HepG2 (cell line): ENCODE data around the gene STARD13. TPM values are rescaled to one million over a fixed set of nuclear protein-coding genes. Genes with fewer than 3 reads are reported as not detected.

Experiments
- ATAC-seq: fragments of 200-7000 bp; cut with Tn5 transposase; 3 replicates; pipeline ENCODE4 v1.9.1; 2020; ENCODE audit warnings: mild to moderate bottlenecking, moderate library complexity
- BruUV-seq: library from RNA; stranded (reverse); fragments of 400-500 nt; replicated peaks from 2 replicates; lab custom pipeline; 2021; lab: Mats Ljungman, UMichigan
- CTCF ChIA-PET: fragments of 300-600 bp; formaldehyde crosslinking; extraction: SDS; loops from one replicate; lab custom pipeline; 2021; ENCODE audit warnings: low total read pairs, inconsistent platforms, low intra/inter-chr PET ratio; lab: Yijun Ruan, JAX
- POLR2A ChIA-PET: fragments of 350-600 bp; sonication (Branson Sonifier 250); formaldehyde crosslinking; loops from one replicate; lab custom pipeline; 2020; ENCODE audit warnings: antibody characterized with exemption, inconsistent platforms; lab: Yijun Ruan, JAX
- DNase-seq: peaks from one replicate; pipeline ENCODE4 v3.0.0-alpha.2; 2015; ENCODE audit warnings: low spot score
- FAIRE-seq: peaks from 3 replicates; lab custom pipeline; 2011; peaks lifted over from hg19 to GRCh38; lab: Jason Lieb, UNC
- H2AFZ ChIP-seq: one replicate; pipeline ENCODE4 v1.6.1; 2011; ENCODE audit warnings: low read length, inconsistent platforms
- H3K27ac ChIP-seq: fragments of 300-600 bp; 3 replicates; pipeline ENCODE4 v1.8.0; 2011; ENCODE audit warnings: mixed run types, mild to moderate bottlenecking, mixed read lengths, low read length, inconsistent platforms; ENCODE audit not compliant: insufficient read depth; ENCODE audit errors: extremely low read length
- H3K27me3 ChIP-seq, 2 experiments: fragments of 200-600 bp in 1 of 2; 2 replicates in 1 of 2; 3 replicates in 1 of 2; pipeline versions ENCODE4 v1.6.0 to v1.8.0; 2011; ENCODE audit warnings: low read length in 2 of 2, mild to moderate bottlenecking in 2 of 2, moderate library complexity in 2 of 2, inconsistent platforms in 1 of 2; ENCODE audit not compliant: insufficient read depth in 2 of 2, control insufficient read depth in 1 of 2
- H3K36me3 ChIP-seq, 2 experiments: fragments of 200-600 bp in 1 of 2; replicated peaks in 1 of 2; 2 replicates in 1 of 2; 3 replicates in 1 of 2; pipeline versions ENCODE4 v1.5.1 to v1.8.0; 2011; ENCODE audit warnings: low read length in 2 of 2, inconsistent platforms in 1 of 2; ENCODE audit not compliant: insufficient read depth in 2 of 2, control insufficient read depth in 1 of 2
- H3K4me1 ChIP-seq: 2 replicates; pipeline ENCODE4 v1.5.1; 2012; ENCODE audit warnings: low read length, inconsistent platforms; ENCODE audit not compliant: insufficient read depth
- H3K4me2 ChIP-seq: 2 replicates; pipeline ENCODE4 v1.6.0; 2011; ENCODE audit warnings: low read depth, low read length, inconsistent platforms
- H3K4me3 ChIP-seq, 3 experiments: fragments of 200-600 bp in 1 of 3; sonication (generic), shearing (Covaris generic) in 1 of 3; replicated peaks in 1 of 3; 2 replicates each; pipeline ENCODE4 v1.5.1; 2011 to 2016; ENCODE audit warnings: low read length in 3 of 3, inconsistent platforms in 2 of 3, low read depth in 2 of 3, mild to moderate bottlenecking in 2 of 3, control low read depth in 1 of 3, mixed read lengths in 1 of 3; ENCODE audit not compliant: insufficient read depth in 1 of 3
- H3K79me2 ChIP-seq: one replicate; pipeline ENCODE4 v1.6.1; 2011; ENCODE audit warnings: low read length, inconsistent platforms; ENCODE audit not compliant: insufficient read depth
- H3K9ac ChIP-seq: 2 replicates; pipeline ENCODE4 v1.6.0; 2011; ENCODE audit warnings: mild to moderate bottlenecking, low read depth, low read length, inconsistent platforms; ENCODE audit not compliant: insufficient read depth
- H3K9me3 ChIP-seq: 2 replicates; pipeline ENCODE4 v1.5.1; 2012; ENCODE audit warnings: mild to moderate bottlenecking, low read length
- H4K20me1 ChIP-seq: 2 replicates; pipeline ENCODE4 v1.6.0; 2011; ENCODE audit warnings: inconsistent platforms, mild to moderate bottlenecking, low read length, moderate library complexity; ENCODE audit not compliant: insufficient read depth
- DNMT3B ChIP-seq: conservative IDR thresholded peaks from 2 replicates; pipeline ENCODE4 v1.6.1; 2016; ENCODE audit warnings: missing biosample characterization, control low read depth
- ISL2 ChIP-seq: sonication (generic); formaldehyde crosslinking; IDR thresholded peaks from 2 replicates; pipeline ENCODE4 v1.5.0; 2020; ENCODE audit warnings: missing genetic modification reagents
- JDP2 ChIP-seq: sonication (generic); formaldehyde crosslinking; IDR thresholded peaks from 2 replicates; pipeline ENCODE4 v1.8.1; 2022; ENCODE audit warnings: missing genetic modification reagents, borderline replicate concordance
- MAFF ChIP-seq: IDR thresholded peaks from 2 replicates; pipeline ENCODE4 v1.6.1; 2011; ENCODE audit warnings: low read depth, low read length, improper control_type of control experiment
- MYC ChIP-seq: sonication (generic); formaldehyde crosslinking; IDR thresholded peaks from 2 replicates; pipeline ENCODE4 v1.9.0; 2021; ENCODE audit warnings: missing genetic modification reagents, borderline replicate concordance
- REL ChIP-seq: sonication (generic); formaldehyde crosslinking; conservative IDR thresholded peaks from 2 replicates; pipeline ENCODE4 v1.8.0; 2022; ENCODE audit warnings: mild to moderate bottlenecking, missing genetic modification reagents, moderate library complexity
- REPIN1 ChIP-seq: sonication (generic); formaldehyde crosslinking; IDR thresholded peaks from 2 replicates; pipeline ENCODE4 v1.8.0; 2022; ENCODE audit warnings: missing genetic modification reagents, low read depth, mild to moderate bottlenecking, borderline replicate concordance
- SMC3 ChIP-seq: IDR thresholded peaks from 2 replicates; pipeline ENCODE4 v1.6.1; 2011; ENCODE audit warnings: low read length, improper control_type of control experiment
- SP5 ChIP-seq: IDR thresholded peaks from 2 replicates; pipeline ENCODE4 v1.6.1; 2016; ENCODE audit warnings: low read depth, borderline replicate concordance
- ZNF543 ChIP-seq: sonication (generic); formaldehyde crosslinking; IDR thresholded peaks from 2 replicates; pipeline ENCODE4 v1.4.0; 2020; ENCODE audit warnings: mild to moderate bottlenecking, missing genetic modification reagents
- ZSCAN29 ChIP-seq: sonication (generic); formaldehyde crosslinking; conservative IDR thresholded peaks from 2 replicates; pipeline ENCODE4 v1.4.0; 2020; ENCODE audit warnings: mild to moderate bottlenecking, missing genetic modification reagents
- WGBS: methylation state at CpG from one replicate; pipeline ENCODE4 v1.1.6; 2017; ENCODE audit warnings: low lambda C conversion rate; 5-methylcytosine and 5-hydroxymethylcytosine counted together
- in situ Hi-C: cut with HindIII; loops from 2 replicates; pipeline ENCODE4 v1.10.0; 2017; ENCODE audit warnings: low pct_unique_long_range_greater_than_20kb; ENCODE audit not compliant: extremely low pct_ligation_motif_present
- intact Hi-C: fragments of 100-400 bp; cut with micrococcal nuclease; formaldehyde crosslinking; loops from one replicate; pipeline ENCODE4 v1.10.0; 2022; ENCODE audit not compliant: unreplicated experiment
- polyA plus RNA-seq, 8 experiments: library from polyadenylated mRNA; depleted of rRNA in 3 of 8; stranded (reverse) in 7 of 8; unstranded in 1 of 8; fragments of >200 nt; fragmentation: Illumina TruSeq in 4 of 8; extraction: Trizol in 4 of 8; gene quantifications; 2 replicates each; pipeline versions ENCODE4 v1.2.1 to v1.2.3, GENCODE V29; 2011 to 2016; ENCODE audit warnings: low read depth in 4 of 8, missing spikeins in 1 of 8, mixed read lengths in 1 of 8; ENCODE audit not compliant: insufficient read depth in 1 of 8
- total RNA-seq, 5 experiments: library from RNA; depleted of rRNA; stranded (reverse); fragments of >200 nt; fragmentation: Illumina TruSeq; extraction: Trizol; gene quantifications; 2 replicates each; pipeline ENCODE4 v1.2.3, GENCODE V29; 2016; ENCODE audit warnings: low read depth in 1 of 5
- TF ChIP-seq, protein P1 (sequence below): sonication (generic); formaldehyde crosslinking; conservative IDR thresholded peaks from 2 replicates; pipeline ENCODE4 v1.8.0; 2022; ENCODE audit warnings: mild to moderate bottlenecking, moderate library complexity, missing genetic modification reagents
- TF ChIP-seq, protein P2 (sequence below): sonication (generic); formaldehyde crosslinking; IDR thresholded peaks from 2 replicates; pipeline ENCODE4 v1.4.0; 2020; ENCODE audit warnings: missing genetic modification reagents
- TF ChIP-seq, protein P3 (sequence below): sonication (generic); formaldehyde crosslinking; IDR thresholded peaks from 2 replicates; pipeline ENCODE4 v1.5.0; 2020; ENCODE audit warnings: missing genetic modification reagents, mild to moderate bottlenecking, borderline replicate concordance

The STARD13 gene
- total and polyA plus RNA-seq, 2 of the 13 experiments (the other 11 are each of a cell fraction or from before 2014, with no cell fraction given), result 12.8 to 14.3 TPM

DNA sequence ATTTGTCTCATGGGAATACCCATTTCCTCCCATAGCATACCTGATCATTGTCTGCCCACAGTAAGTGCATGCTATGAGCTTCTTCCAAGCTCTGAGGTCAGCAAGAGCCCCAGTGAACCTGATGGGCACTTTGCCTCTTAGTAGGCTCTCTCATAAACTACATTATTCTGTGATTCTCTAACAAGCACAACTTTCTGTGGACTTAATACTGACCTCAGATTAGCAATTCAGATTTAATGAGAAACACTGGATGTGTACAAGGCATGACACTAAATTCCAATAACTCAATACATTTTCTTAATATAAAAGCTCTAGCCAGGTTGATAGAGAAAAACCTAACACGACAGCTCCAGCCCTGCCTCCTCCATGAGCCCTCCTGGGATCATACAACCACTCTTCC is 23.3 kb upstream of the STARD13 start:
- CTCF ChIA-PET, result no interaction called here
- no TSS peak for BruUV-seq

DNA sequence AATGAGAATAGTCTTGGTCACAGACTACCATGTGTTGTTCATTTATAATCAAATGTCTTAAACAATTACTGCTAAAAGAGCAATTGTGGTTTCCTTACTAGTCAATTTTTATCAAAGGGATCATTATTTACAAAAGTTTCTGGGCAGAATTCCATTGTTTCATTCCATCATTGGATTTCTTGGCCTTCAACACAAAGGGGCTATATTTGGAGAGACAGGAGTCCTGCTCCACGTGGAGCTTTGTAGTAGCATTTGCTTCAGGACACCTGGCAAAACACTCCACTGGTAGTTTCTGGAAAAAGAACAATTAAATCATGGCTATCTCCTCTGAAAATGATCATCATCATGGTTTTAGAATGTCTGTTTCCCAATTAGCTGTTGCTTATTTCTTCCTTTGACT is 22.3 kb upstream of the STARD13 start:
- H3K36me3 ChIP-seq, result no peaks in the 10 kb centered on the region
- H3K4me1 ChIP-seq, result no peaks in the 10 kb centered on the region
- in situ Hi-C loops, result no loop called here
- H3K4me3 ChIP-seq, result no peak overlapping the region
- FAIRE-seq (no peak), ATAC-seq (no peak), DNase-seq (no peak)
- ChIA-PET POLR2A (no interaction called here), CTCF (no interaction called here)
- no peaks in the 10 kb centered on the region for H3K9me3 ChIP-seq
- no peaks in the 10 kb centered on the region for H3K27me3 ChIP-seq
- H4K20me1 ChIP-seq, result no peaks in the 10 kb centered on the region
- no peak overlapping the region for H3K27ac ChIP-seq
- no TSS peak for BruUV-seq
- no peak overlapping the region for H3K4me2 ChIP-seq
- H3K9ac ChIP-seq, result no peak overlapping the region
- WGBS, result 90% methylated on average over 1 of the region's 1 CpG
- intact Hi-C loops, result no loop called here
- no peaks in the 10 kb centered on the region for H3K79me2 ChIP-seq
- H2AFZ ChIP-seq, result no peak overlapping the region
- TF ChIP-seq, protein P1, sequence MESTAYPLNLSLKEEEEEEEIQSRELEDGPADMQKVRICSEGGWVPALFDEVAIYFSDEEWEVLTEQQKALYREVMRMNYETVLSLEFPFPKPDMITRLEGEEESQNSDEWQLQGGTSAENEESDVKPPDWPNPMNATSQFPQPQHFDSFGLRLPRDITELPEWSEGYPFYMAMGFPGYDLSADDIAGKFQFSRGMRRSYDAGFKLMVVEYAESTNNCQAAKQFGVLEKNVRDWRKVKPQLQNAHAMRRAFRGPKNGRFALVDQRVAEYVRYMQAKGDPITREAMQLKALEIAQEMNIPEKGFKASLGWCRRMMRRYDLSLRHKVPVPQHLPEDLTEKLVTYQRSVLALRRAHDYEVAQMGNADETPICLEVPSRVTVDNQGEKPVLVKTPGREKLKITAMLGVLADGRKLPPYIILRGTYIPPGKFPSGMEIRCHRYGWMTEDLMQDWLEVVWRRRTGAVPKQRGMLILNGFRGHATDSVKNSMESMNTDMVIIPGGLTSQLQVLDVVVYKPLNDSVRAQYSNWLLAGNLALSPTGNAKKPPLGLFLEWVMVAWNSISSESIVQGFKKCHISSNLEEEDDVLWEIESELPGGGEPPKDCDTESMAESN, result no peak
- TF ChIP-seq ZSCAN29 (CRISPR knock-in tag), result no peak
- no peak for TF ChIP-seq ISL2 (CRISPR knock-in tag)
- TF ChIP-seq, protein P2, sequence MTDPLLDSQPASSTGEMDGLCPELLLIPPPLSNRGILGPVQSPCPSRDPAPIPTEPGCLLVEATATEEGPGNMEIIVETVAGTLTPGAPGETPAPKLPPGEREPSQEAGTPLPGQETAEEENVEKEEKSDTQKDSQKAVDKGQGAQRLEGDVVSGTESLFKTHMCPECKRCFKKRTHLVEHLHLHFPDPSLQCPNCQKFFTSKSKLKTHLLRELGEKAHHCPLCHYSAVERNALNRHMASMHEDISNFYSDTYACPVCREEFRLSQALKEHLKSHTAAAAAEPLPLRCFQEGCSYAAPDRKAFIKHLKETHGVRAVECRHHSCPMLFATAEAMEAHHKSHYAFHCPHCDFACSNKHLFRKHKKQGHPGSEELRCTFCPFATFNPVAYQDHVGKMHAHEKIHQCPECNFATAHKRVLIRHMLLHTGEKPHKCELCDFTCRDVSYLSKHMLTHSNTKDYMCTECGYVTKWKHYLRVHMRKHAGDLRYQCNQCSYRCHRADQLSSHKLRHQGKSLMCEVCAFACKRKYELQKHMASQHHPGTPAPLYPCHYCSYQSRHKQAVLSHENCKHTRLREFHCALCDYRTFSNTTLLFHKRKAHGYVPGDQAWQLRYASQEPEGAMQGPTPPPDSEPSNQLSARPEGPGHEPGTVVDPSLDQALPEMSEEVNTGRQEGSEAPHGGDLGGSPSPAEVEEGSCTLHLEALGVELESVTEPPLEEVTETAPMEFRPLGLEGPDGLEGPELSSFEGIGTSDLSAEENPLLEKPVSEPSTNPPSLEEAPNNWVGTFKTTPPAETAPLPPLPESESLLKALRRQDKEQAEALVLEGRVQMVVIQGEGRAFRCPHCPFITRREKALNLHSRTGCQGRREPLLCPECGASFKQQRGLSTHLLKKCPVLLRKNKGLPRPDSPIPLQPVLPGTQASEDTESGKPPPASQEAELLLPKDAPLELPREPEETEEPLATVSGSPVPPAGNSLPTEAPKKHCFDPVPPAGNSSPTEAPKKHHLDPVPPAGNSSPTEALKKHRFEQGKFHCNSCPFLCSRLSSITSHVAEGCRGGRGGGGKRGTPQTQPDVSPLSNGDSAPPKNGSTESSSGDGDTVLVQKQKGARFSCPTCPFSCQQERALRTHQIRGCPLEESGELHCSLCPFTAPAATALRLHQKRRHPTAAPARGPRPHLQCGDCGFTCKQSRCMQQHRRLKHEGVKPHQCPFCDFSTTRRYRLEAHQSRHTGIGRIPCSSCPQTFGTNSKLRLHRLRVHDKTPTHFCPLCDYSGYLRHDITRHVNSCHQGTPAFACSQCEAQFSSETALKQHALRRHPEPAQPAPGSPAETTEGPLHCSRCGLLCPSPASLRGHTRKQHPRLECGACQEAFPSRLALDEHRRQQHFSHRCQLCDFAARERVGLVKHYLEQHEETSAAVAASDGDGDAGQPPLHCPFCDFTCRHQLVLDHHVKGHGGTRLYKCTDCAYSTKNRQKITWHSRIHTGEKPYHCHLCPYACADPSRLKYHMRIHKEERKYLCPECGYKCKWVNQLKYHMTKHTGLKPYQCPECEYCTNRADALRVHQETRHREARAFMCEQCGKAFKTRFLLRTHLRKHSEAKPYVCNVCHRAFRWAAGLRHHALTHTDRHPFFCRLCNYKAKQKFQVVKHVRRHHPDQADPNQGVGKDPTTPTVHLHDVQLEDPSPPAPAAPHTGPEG, result no peak

More for the DNA sequence above, 23.3 kb upstream of the STARD13 start:
- FAIRE-seq (no peak), ATAC-seq (no peak), DNase-seq (no peak)
- intact Hi-C loops (no loop called here), in situ Hi-C loops (no loop called here)
- H3K27me3 ChIP-seq, result no peaks in the 10 kb centered on the region
- H3K9ac ChIP-seq, result no peak overlapping the region
- no peak overlapping the region for H3K4me2 ChIP-seq
- H3K79me2 ChIP-seq, result no peaks in the 10 kb centered on the region
- TF ChIP-seq SMC3, result no peak
- no peak for TF ChIP-seq DNMT3B (CRISPR knock-in tag)
- no peak for TF ChIP-seq REL
- TF ChIP-seq REPIN1 (CRISPR knock-in tag), result no peak
- no peak for TF ChIP-seq JDP2 (CRISPR knock-in tag)
- TF ChIP-seq MAFF, result no peak
- TF ChIP-seq ZNF543 (CRISPR knock-in tag), result no peak
- TF ChIP-seq, protein P3, sequence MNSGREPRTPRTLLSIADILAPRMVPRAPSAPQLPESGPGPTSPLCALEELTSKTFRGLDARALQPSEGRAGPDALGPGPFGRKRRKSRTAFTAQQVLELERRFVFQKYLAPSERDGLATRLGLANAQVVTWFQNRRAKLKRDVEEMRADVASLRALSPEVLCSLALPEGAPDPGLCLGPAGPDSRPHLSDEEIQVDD (CRISPR knock-in tag), result no peak
- no peak for TF ChIP-seq SP5 (CRISPR knock-in tag)
- no peak for TF ChIP-seq MYC (CRISPR knock-in tag)
- H3K4me3 ChIP-seq, result no peak overlapping the region
- POLR2A ChIA-PET, result interaction anchor here (1.7 kb wide), 1 partner anchor 23 kb away, joined by 3 read pairs; the partner anchor contains the start of gene STARD13
- H3K4me1 ChIP-seq, result no peaks in the 10 kb centered on the region
- H3K36me3 ChIP-seq, result no peaks in the 10 kb centered on the region
- no peaks in the 10 kb centered on the region for H4K20me1 ChIP-seq
- WGBS, result 95% methylated on average over 1 of the region's 1 CpG
- no peak overlapping the region for H2AFZ ChIP-seq
- H3K9me3 ChIP-seq, result no peaks in the 10 kb centered on the region
- H3K27ac ChIP-seq, result no peak overlapping the region
